ENCODE data around the gene FRG2B.
"Not testable (repeated sequence)": the region's sequence is repeated elsewhere in the genome, so short reads cannot be mapped to it uniquely, and the experiment has no call there.

DNA sequence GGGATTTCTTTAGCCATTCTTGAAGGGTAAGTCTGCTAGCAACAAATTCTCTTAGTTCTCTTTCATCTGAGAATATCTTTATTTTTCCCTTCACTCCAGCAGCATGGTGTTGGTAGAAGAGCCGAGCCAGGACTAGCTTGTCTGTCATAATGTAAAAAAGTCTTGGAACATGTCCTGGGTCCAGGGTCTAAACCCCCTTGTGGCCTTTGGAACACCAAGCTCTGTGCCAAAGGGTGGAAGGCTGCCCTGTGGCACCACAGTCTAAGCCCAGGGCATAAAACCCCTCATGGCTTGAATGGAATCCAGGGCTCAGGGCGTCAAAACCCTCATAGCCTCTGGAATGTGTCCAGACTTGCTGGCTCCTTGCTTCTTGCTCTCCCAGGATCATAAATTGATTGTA lies 23.2 kb downstream of the FRG2B start:
- not testable (repeated sequence) for TF ChIP-seq TAF1 (IDR thresholded peaks at IDR 0.05; ENCODE audit: borderline replicate concordance, low read depth, low read length); POLR2AphosphoS5 (IDR thresholded peaks at IDR 0.05; ENCODE audit: low read depth, low read length); MAX (IDR thresholded peaks at IDR 0.05; ENCODE audit: low read depth); EP300 (IDR thresholded peaks at IDR 0.05; ENCODE audit: borderline replicate concordance in 1 of 2, low read depth in 1 of 2, low read length in 1 of 2); MXI1 (IDR thresholded peaks at IDR 0.05; ENCODE audit: low read depth, low read length); EZH2phosphoT487 (IDR thresholded peaks at IDR 0.05; ENCODE audit: borderline replicate concordance, low read depth); SIN3A (IDR thresholded peaks at IDR 0.05; ENCODE audit: borderline replicate concordance, low read depth, low read length)
- TF ChIP-seq, protein P1, sequence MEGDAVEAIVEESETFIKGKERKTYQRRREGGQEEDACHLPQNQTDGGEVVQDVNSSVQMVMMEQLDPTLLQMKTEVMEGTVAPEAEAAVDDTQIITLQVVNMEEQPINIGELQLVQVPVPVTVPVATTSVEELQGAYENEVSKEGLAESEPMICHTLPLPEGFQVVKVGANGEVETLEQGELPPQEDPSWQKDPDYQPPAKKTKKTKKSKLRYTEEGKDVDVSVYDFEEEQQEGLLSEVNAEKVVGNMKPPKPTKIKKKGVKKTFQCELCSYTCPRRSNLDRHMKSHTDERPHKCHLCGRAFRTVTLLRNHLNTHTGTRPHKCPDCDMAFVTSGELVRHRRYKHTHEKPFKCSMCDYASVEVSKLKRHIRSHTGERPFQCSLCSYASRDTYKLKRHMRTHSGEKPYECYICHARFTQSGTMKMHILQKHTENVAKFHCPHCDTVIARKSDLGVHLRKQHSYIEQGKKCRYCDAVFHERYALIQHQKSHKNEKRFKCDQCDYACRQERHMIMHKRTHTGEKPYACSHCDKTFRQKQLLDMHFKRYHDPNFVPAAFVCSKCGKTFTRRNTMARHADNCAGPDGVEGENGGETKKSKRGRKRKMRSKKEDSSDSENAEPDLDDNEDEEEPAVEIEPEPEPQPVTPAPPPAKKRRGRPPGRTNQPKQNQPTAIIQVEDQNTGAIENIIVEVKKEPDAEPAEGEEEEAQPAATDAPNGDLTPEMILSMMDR (IDR thresholded peaks at IDR 0.05): not testable (repeated sequence)
- TF ChIP-seq, protein P2, sequence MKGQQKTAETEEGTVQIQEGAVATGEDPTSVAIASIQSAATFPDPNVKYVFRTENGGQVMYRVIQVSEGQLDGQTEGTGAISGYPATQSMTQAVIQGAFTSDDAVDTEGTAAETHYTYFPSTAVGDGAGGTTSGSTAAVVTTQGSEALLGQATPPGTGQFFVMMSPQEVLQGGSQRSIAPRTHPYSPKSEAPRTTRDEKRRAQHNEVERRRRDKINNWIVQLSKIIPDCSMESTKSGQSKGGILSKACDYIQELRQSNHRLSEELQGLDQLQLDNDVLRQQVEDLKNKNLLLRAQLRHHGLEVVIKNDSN (IDR thresholded peaks at IDR 0.05; ENCODE audit: borderline replicate concordance, low read depth): not testable (repeated sequence)

Data from SK-N-SH (cell line).